Renal pelvis (tissue), 4 donors: Measurements from ENCODE around the gene ALOX12B. TPM values are rescaled to one million over a fixed set of nuclear protein-coding genes. Genes with fewer than 3 reads are reported as not detected.
A peak's percentile ranks its signal among the peaks of the same experiment; 100 is the strongest.
"Not testable (repeated sequence)": the region's sequence is repeated elsewhere in the genome, so short reads cannot be mapped to it uniquely, and the experiment has no call there.

Experiments used
- DNase-seq: peaks from one replicate; pipeline ENCODE4 v3.0.0-alpha.2; 2013
- polyA plus RNA-seq, 3 donors: library from polyadenylated mRNA; unstranded; fragments of 120-200 nt; gene quantifications; one replicate each; pipeline ENCODE4 v1.2.1, GENCODE V29; 2013; ENCODE audit not compliant: insufficient read length in 3 of 3

Gene ALOX12B
- polyA plus RNA-seq, 3 donors = 0.48 to 1.0 (median 0.90) TPM

DNA sequence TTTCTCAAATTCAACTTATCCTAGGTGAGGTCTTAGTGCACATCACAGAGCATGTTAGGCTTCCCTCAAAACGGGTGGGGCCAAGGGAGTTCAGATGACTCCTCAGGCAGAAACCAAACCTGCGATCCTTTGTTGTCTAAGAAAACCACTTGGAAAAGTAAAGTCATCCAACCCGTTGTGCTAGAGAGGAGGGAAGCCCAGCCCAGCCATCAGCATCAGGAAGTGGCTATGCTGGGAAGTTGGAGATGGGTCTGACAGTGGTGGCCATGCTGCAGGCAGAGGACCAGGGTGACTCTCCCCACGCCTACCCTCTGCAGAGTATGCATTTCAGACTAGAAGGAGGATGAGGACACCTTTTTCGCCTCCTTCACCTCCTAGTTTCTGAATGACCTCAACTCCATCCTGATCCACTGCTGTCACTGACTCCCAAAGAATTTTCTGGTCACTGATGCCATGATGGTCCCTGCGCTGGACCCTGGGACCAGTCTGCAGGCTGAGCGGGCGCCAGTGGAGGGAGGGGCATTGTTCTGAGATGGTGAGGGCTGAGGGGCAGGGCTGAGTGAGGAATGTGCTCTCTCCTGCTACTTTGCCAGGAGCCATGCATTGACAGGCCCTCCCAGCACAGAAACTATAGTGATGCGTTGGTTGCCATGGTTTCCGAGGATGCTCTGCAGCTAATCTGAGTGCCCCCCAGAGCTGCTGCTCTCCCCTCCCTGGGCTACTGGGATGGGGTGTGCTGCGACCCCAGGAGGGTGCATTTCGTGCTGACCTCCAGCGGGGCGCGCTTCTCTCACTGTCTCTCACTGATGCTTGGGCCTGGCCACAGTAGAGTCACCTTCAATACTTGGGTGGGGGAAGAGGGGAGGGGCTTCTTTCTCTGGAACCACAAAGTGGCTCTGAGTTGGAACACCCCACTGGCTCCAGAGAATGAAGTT is 20.4 kb downstream of the ALOX12B start:
- no peak for DNase-seq

DNA sequence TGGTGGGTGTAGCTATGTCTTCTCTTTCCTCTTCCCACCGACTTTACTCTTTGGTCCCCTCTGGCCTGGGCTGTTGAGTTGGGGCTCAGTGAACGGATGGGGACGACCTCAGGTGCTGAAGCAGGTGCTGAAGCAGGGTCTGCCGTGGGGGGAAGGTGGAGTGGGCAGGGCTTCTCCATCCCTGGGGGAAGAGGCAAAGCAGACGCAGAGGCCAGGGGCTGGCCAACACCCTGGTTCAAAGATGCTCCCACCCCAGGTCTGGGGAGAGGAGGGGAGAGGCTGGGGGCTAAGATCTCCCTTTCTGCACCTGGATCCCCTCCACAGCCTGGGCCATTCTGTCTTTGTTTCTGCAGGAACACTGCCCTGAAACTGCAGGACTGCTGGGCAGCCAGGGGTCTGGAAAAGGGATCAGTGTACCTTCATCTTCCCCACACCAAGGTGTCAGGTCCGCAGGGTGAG is 22.9 kb downstream of the ALOX12B start:
- no peak for DNase-seq

DNA sequence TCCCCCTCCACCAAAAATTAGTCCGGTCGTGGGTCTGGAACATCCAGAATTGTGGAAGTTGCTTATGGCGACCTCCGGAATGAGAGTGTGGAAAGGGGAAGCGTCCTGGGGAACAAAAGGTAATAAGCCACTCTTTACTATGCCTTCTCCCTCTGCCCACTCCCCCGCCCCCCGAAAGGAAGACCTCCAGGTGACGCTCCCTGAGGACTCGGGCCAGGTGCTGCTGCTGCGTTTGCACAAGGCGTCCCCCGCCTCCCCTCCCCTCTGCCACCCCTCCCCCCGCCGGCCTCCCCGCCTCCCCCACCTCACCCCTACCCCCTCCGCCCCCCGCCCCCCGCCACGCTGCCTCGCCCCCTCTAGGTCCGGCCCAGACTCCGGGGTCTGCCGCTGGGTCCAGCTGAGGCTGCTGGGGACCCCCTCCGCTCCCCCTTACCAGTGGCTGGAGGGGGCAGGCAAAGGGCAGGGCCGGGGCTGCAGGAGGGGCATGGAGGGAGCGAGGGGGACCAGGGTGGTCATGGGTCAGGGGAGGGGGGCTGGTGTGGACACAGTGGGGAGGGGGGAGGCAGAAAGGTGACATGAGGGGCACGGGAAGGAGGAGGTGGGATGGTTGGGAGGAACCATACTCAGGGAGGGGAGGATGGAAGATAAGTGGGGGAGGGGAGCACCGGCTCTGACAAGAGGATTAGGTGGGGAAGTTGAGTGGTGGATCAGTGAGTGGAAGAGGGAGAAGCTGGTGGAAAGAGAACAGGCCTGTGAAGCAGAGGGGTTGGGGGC is 23.6 kb downstream of the ALOX12B start:
- DNase-seq = no peak

DNA sequence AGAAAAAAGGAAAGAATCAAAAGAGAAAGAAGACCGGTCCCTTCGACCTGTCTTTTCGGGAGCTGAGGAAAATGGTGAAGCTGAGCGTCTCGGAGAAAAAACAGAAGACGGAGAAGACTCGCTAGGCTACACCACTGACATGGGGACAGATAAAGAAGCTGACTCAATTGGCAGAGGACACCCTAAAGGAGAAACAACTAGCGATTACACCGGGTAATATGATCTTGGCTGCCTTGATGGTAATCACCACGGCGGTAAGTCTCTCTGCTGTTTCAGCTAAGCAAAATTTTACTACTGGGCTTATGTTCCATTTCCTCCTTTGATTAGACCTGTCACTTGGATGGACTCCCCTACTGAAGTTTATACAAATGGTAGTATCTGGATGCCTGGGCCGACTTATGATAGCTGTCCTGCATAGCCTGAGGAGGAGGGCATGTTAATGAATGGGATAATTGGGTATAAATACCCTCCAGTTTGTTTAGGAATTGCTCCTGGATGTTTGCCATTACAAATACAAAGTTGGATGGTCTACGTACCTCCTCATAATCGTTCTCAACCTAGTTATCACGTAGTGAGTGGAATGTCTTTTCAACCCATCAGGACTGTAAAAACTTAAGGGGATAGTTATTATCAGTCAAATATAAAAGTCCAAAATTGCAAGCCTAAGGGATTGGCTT is 24.6 kb downstream of the ALOX12B start:
- DNase-seq = no peak

DNA sequence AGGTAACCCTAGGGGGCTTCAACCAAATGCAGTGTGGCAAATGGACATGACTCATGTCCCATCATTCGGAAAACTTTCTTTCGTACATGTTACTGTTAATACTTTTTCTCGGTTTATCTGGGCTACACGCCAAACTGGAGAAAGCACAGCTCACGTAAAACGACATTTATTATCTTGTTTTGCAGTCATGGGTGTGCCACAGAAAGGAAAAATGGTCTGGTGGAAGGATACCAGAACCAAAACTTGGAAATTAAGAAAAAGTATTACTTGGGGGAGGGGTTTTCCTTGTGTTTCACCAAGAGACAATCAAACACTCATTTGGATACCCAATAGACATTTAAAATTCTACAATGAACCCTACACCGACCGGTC is 25.1 kb downstream of the ALOX12B start:
- DNase-seq = no peak

DNA sequence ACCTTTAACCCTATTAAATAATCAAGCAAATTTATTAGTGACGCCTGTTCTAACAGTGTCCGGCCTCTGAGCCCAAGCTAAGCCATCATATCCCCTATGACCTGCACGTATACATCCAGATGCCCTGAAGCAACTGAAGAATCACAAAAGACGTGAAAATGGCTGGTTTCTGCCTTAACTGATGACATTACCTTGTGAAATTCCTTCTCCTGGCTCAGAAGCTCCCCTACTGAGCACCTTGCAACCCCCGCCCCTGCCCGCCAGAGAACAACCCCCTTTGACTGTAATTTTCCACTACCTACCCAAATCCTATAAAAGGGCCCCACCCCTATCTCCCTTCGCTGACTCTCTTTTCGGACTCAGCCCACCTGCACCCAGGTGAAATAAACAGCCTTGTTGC is 25.7 kb downstream of the ALOX12B start:
- DNase-seq = not testable (repeated sequence)

DNA sequence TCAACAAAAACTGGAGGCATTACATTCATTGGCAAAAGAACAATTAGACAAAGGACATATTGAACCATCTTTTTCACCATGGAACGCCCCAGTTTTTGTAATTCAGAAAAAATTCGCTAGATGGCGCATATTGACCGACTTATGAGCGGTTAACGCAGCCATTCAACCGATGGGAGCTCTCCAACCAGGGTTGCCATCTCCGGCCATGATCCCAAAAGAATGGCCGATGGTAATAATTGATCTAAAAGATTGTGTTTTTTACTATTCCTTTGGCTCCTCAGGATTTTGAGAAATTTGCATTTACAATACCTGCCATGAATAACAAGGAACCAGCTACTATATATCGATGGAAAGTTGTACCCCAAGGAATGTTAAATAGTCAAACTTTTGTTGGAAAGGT is 27.2 kb downstream of the ALOX12B start:
- DNase-seq = peak; percentile 78

DNA sequence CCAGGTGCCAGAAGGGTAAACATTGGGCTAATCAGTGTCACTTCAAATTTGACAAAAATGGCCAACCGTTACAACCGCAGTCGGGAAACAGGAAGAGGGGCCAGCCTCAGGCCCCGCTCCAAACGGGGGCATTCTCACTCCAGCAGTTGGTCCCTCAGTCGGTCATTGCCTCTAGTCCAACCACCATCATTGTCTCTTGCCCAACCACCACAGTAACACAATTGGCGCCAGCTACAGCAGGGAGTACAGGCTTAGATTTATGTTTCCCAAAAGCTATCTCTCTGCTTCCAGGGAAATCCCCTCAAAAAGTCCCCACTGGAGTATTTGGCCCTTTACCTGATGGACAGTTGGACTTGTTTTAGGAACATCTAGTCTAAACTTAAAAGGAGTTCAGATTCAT is 28.4 kb downstream of the ALOX12B start:
- no peak for DNase-seq

DNA sequence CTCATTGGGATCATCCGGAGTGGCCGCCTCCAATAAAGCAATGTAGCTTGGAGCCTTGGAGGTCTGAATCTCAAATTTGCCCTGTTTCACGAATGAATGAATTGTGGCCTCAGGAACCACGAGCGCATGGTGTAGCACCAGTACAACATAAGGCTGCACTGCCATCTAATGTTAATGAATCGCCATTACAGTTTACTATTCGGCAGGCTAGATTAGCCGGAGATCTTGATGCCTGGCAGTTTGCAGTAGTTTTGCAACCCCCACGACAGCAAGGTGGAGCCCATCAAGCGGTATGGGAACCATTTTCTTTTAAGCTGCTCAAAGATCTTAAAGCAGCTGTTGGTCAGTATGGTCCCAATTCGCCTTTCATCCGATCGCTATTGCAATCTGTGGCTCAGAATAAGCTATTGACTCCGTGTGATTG is 29.8 kb downstream of the ALOX12B start:
- peak; percentile 80 for DNase-seq

DNA sequence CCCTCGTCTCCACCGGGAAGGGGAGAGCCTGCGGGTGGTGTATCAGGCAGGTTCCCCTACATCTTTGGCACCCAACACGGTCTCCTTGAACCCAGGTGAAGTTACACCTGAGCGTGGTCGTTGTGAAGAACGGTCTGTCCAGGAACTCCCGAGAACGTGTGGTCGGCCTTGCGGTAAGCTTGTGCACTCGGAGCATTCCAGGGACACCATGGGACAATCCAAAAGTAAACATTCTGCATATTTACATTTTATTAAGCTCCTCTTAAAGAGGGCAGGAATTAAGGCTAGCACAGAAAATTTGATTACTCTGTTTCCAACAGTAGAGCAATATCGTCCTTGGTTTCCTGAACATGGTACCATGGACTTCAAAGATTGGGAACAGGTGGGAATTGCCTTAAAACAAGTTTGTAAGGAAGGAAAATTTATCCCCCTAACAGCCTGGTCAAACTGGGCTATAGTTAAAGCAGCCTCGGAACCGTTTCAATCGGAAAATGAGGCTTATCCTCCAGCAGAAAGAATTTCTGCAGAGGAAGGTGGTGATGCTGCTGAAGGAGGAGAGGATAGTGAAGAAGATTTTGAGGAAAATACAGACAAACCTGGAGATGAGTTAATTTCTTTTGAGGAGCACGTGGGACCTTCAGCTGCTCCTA is 30.4 kb downstream of the ALOX12B start:
- DNase-seq = no peak

DNA sequence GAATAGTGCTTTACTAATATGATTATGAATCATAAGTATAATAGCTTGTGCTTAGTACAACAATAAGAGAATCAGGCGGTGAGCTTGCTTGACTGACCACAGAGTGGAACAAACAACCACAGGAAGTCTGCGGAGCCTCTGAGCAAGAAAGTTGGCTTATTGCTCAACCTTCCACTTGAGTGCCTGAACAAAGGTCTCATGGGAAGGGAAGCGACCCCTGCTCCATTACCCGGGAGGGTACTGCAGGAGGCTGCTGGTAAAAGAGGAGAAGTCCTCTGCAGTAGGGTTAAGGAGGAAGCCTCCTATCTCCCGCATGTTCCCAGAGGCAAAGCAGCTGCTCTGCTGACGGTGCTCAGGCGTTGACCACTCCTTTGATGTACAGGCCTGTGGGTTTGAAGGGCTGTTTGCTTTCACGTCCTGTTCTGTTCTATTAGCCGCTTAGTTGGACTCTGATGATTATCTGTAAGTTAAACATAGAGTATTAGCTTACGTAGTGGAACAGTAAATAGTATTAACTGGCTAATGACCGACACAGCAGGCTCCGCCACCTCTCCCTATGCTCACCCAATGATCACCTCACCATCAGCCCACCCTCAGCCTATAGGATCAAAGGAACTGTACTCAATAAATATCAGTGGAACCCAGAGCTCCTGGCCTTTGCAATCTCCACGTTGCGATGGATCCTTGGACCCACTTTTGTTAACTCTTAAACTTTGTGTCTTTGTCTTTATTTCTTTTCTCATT is 31.1 kb downstream of the ALOX12B start:
- DNase-seq = no peak

DNA sequence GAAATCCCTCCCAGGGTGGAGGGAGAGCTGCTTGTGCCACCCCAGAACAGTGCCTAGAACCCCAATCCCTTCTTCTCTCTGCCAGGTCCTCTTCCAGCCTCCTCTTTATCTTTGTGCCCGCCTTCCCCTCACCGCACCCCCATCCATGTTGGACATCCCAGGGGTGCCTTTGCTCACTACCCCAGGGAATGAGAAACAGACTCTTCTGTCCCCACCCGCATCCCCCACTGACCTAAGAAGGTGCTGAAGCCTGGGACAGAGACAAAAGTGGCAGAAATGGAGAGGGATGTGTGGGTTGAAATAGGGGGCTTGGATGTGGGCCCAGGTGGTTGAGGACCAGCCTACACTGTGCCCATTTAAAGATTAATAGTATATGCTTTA is 31.7 kb downstream of the ALOX12B start:
- DNase-seq = no peak

DNA sequence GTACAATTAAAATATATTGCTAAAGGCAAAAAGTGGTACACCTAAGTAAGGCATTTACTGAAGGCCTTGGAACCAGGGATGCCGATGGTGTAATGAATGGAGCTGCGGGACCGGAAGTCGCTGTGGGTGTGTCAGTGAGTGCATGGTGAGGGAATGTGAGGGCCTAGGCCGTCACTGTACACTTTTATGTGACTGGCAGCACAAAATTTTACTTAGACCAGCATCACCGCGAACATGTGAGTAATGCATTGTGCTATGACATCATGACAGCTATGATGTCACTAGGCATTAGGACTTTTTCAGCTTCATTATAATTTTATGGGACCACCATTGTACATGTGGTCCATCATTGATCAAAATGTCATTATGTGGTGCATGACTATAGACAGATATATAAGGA is 33.9 kb downstream of the ALOX12B start:
- no peak for DNase-seq

DNA sequence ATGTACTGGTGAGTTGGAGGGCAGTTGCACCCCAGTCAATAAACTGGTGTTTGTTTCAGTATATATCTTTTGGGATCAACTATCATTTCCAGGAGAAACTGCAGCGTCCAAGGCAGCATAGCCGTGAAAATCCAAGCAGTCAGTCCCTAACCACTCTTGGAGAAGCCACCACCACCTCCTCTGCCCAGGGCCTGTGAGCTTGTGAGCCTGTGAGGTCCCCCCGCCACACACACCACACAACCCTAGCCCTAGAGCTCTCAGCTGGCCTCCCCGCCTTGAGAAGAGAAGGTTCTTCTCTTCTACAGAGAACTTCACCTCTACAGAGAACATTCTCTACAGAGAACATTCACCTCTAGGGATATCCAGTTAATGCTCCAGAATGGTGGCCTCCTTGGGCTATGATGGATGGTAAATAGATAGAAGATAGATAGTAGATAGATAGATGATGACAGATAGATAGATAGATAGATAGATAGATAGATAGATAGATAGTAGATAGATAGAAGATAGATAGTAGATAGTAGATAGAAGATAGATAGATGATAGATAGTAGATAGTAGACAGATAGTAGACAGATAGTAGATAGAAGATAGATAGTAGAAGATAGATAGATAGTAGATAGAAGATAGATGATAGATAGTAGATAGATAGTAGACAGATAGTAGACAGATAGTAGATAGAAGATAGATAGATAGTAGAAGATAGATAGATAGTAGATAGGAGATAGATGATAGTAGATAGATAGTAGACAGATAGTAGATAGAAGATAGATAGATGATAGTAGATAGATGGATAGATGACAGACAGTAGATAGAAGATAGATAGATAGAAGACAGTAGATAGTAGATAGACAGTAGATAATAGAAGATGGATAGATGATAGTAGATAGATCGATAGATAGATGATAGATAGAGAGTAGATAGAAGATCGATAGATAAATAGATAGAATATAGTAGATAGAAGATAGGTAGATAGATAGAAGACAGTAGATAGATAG is 35.0 kb downstream of the ALOX12B start:
- no peak for DNase-seq

DNA sequence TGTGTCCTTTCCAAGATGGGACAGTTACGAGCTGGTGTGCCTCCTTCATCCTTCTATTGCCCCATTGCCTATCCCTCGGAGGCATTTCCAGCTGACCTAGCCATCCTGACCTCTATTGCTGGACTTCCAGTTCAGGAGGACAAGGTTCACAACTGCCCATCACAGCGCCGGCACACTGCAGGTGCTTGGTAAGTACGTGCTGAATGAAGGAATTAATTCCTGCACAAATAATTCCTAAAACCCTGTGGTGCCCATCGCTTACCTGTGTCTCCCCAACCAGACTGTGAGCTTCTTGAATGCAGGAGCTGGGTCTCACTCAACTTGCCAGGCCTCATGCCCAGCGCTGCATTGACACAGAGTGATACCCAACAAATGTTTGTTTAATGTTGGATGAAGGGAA is 35.7 kb downstream of the ALOX12B start:
- DNase-seq = no peak

DNA sequence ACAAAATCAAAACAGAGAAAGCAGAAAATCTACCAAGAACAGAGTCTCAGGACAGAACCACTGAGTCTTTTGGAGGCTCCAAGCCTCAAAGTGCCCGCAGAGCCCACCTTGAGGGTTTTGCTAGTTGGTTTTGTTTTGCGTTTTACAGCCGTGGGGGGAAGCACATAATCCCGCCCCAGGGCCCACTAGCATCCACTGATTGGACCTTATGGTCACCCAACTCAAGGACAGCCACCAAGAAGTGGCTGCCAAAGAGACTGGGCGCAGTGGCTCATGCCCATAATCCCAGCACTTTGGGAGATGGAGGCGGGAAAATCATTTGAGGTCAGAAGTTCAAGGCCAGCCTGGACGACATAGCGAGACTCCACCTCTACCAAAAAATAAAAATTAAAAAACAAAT is 38.8 kb downstream of the ALOX12B start:
- no peak for DNase-seq

DNA sequence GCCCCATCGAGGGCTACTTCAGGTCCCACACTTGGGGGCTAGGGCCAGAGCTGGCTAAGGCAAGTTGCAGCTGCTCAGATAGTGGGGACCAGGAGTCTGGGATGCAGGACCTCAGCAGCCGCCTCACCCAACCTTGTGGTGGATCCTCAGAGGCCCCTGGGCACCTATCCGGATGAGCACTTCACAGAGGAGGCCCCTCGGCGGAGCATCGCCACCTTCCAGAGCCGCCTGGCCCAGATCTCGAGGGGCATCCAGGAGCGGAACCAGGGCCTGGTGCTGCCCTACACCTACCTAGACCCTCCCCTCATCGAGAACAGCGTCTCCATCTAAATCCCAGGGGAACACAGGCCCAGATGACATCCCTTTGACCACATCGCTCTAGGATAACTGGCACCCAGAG is 39.3 kb downstream of the ALOX12B start:
- no peak for DNase-seq

DNA sequence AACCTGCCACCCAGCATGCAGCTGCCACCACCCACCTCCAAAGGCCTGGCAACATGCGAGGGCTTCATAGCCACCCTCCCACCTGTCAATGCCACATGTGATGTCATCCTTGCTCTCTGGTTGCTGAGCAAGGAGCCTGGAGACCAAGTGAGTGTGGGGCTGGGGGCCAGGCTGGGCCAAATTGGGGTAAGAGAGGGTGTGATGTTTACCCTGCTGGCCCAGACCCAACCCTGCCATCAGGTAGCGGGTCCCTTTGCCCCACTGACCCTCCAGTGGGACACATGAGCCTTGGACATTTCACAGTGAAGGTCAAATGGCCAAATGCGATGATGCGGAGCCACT is 39.8 kb downstream of the ALOX12B start:
- DNase-seq = no peak

DNA sequence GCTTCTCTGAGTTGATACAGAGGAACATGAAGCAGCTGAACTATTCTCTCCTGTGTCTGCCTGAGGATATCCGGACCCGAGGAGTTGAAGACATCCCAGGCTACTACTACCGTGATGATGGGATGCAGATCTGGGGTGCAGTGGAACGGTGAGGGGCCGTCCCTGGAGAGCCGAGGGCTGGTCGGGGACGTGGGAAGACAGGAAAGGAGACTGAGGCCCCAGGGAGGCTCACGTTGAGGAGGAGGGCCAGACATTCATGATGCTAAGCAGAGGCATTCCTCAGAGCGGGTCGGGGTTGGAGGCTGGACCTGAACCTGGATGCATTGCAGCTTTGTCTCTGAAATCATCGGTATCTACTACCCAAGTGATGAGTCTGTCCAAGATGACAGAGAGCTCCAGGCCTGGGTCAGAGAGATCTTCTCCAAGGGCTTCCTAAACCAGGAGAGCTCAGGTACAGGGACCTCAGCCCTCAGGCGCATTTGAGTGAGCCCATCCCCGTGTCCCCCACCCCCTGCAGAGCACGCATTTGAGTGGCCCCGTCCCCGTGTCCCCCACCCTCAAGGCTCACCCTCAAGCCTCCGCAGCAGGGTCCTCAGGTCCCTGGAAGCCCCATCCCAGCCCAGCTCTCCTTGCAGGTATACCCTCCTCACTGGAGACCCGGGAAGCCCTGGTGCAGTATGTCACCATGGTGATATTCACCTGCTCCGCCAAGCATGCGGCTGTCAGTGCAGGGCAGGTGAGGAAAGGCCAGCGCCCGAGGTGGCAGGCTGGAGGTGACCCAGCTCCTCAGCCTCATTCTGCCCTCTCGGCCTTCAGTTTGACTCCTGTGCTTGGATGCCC is 40.4 kb downstream of the ALOX12B start:
- DNase-seq = no peak
